Spleen (tissue), 11 donors: ENCODE data around the gene PCGF3. TPM values are rescaled to one million over a fixed set of nuclear protein-coding genes. Genes with fewer than 3 reads are reported as not detected.

Experiments used
- DNase-seq: peaks from one replicate; pipeline ENCODE4 v3.0.0-alpha.2; 2020
- H3K27ac ChIP-seq, 8 donors: fragments of 200-600 bp; sonication (generic) in 7 of 8; 1 replicate in 4 of 8; 2 replicates in 4 of 8; pipeline versions ENCODE4 v1.5.0 to v1.8.0; 2016 to 2021; ENCODE audit warnings: inconsistent platforms in 4 of 8, mild to moderate bottlenecking in 4 of 8, moderate library complexity in 1 of 8
- H3K27me3 ChIP-seq, 7 donors: fragments of 200-600 bp; sonication (generic) in 6 of 7; replicated peaks in 1 of 7; 1 replicate in 4 of 7; 2 replicates in 3 of 7; pipeline versions ENCODE4 v1.5.0 to v1.8.0; 2016 to 2021; ENCODE audit warnings: inconsistent platforms in 3 of 7, mild to moderate bottlenecking in 1 of 7
- H3K36me3 ChIP-seq, 6 donors: fragments of 200-600 bp; sonication (generic) in 5 of 6; 1 replicate in 4 of 6; 2 replicates in 2 of 6; pipeline versions ENCODE4 v1.5.0 to v1.8.0; 2016 to 2021; ENCODE audit warnings: inconsistent platforms in 2 of 6
- H3K4me1 ChIP-seq, 6 donors: fragments of 200-600 bp; sonication (generic) in 5 of 6; 1 replicate in 3 of 6; 2 replicates in 3 of 6; pipeline versions ENCODE4 v1.5.0 to v1.8.0; 2016 to 2021; ENCODE audit warnings: inconsistent platforms in 3 of 6
- H3K4me3 ChIP-seq, 8 donors: fragments of 200-600 bp; sonication (generic) in 7 of 8; 1 replicate in 4 of 8; 2 replicates in 4 of 8; pipeline versions ENCODE4 v1.5.0 to v1.8.0; 2016 to 2021; ENCODE audit warnings: inconsistent platforms in 4 of 8, mild to moderate bottlenecking in 4 of 8, moderate library complexity in 2 of 8
- H3K9me3 ChIP-seq, 8 donors: fragments of 200-600 bp; sonication (generic) in 7 of 8; 1 replicate in 4 of 8; 2 replicates in 4 of 8; pipeline versions ENCODE4 v1.5.0 to v1.8.0; 2016 to 2021; ENCODE audit warnings: inconsistent platforms in 4 of 8
- CTCF ChIP-seq, 11 experiments: fragments of 200-600 bp in 7 of 11; fragments of 450-650 bp in 4 of 11; sonication (generic) in 4 of 11; IDR thresholded peaks in 8 of 11; conservative IDR thresholded peaks in 3 of 11; 1 replicate in 7 of 11; 2 replicates in 4 of 11; pipeline versions ENCODE4 v1.4.0 to v1.8.0; 2016 to 2021; ENCODE audit warnings: antibody characterized with exemption in 11 of 11, inconsistent platforms in 4 of 11, mild to moderate bottlenecking in 1 of 11
- POLR2A ChIP-seq, 3 donors: fragments of 450-650 bp; IDR thresholded peaks; one replicate each; pipeline ENCODE4 v1.5.1; 2017; ENCODE audit warnings: antibody characterized with exemption in 3 of 3, mild to moderate bottlenecking in 1 of 3
- POLR2AphosphoS5 ChIP-seq, 3 donors: sonication (generic); formaldehyde crosslinking; IDR thresholded peaks; one replicate each; pipeline ENCODE4 v1.5.1; 2017; ENCODE audit warnings: antibody characterized with exemption in 3 of 3
- WGBS, 5 donors: extraction: QIAGEN DNeasy Blood & Tissue Kit in 3 of 5; methylation state at CpG; one replicate each; pipeline versions ENCODE4 v1.1.5 to v1.1.7; 2013 to 2018; 5-methylcytosine and 5-hydroxymethylcytosine counted together
- intact Hi-C: fragments of 100-400 bp; cut with DNase I; formaldehyde crosslinking; loops from one replicate; pipeline ENCODE4 v1.15.0; 2023; ENCODE audit warnings: low total_unique reads
- polyA plus RNA-seq, 3 donors: library from polyadenylated mRNA; stranded (reverse); fragments of 200-250 nt; gene quantifications; one replicate each; pipeline ENCODE4 v1.2.1, GENCODE V29; 2013
- total RNA-seq, 7 donors: library from RNA; depleted of rRNA in 3 of 7; stranded (reverse); fragments of >200 nt in 3 of 7; fragmentation: NEBNext Ultra II Directional in 4 of 7; extraction: Animal tissue kit (Norgen Biotek cat#: 25700) in 4 of 7; gene quantifications; one replicate each; pipeline versions ENCODE4 v1.1.0 to v1.2.1, GENCODE V29; 2016 to 2021
- donor health status: healthy with polysubstance abuse.
- donor health status: DM: no; HTN: no; CAD: no; lungs with moderate emphysema.
- donor health status: DM: no; HTN: no; CAD: no.
- donor health status: Bipolar disorder and iron deficiency.
- donor health status: healthy.
- donor health status: DM: no; HTN: no; CAD: no.
- donor health status: DM: yes; HTN: yes; CAD: no.

PCGF3 gene
- total and polyA plus RNA-seq, 10 donors = 29.7 to 102 (median 69.4) TPM

- peaks cover 0 to 17% (median 0%) of the 10 kb centered on the region in 6 donors for H3K36me3 ChIP-seq
- WGBS, 5 donors = 46 to 77% (median 69%) methylated on average over 6 to 21 of the region's 21 CpGs
- DNase-seq = peak; percentile 77
- H3K27me3 ChIP-seq = no peaks in the 10 kb centered on the region
- peak overlapping the region in 6 of 8 donors; percentile 13 to 90 (median 63) for H3K4me3 ChIP-seq
- H3K27ac ChIP-seq = peak overlapping the region in 3 of 8 donors; percentile 21 to 97 (median 32)
- TF ChIP-seq POLR2AphosphoS5 (IDR thresholded peaks at IDR 0.05) (no peak), CTCF (IDR thresholded peaks at IDR 0.05 in 8 of 11, conservative IDR thresholded peaks at IDR 0.05 in 3 of 11) (no peak), POLR2A (IDR thresholded peaks at IDR 0.05) (no peak)
- no peaks in the 10 kb centered on the region for H3K9me3 ChIP-seq
- H3K4me1 ChIP-seq = peaks cover 12 to 72% (median 42%) of the 10 kb centered on the region in 6 donors
- intact Hi-C loops = no loop called here
Measured at GRCh38 chr4:706834-707598, 1.4 kb downstream of the PCGF3 start.

GRCh38 chr4:707929-708630 is 2.4 kb downstream of the PCGF3 start:
- 74 to 87% (median 86%) methylated on average over 6 to 11 of the region's 11 CpGs for WGBS, 5 donors
- Histone ChIP-seq H3K4me3 (peak overlapping the region in 1 of 8 donors; percentile 26), H3K9me3 (no peaks in the 10 kb centered on the region), H3K27ac (peak overlapping the region in 3 of 8 donors; percentile 8 to 97 (median 40)), H3K27me3 (no peaks in the 10 kb centered on the region), H3K4me1 (peaks cover 12 to 83% (median 42%) of the 10 kb centered on the region in 6 donors), H3K36me3 (peaks cover 0 to 17% (median 0%) of the 10 kb centered on the region in 6 donors)
- DNase-seq = peak; percentile 74
- peak in 2 of 3 donors; percentile 11 to 20 for TF ChIP-seq POLR2AphosphoS5 (IDR thresholded peaks at IDR 0.05)
- TF ChIP-seq CTCF (IDR thresholded peaks at IDR 0.05 in 8 of 11, conservative IDR thresholded peaks at IDR 0.05 in 3 of 11) = no peak
- intact Hi-C loops = no loop called here

- no peaks in the 10 kb centered on the region for H3K27me3 ChIP-seq
- no peaks in the 10 kb centered on the region for H3K9me3 ChIP-seq
- H3K27ac ChIP-seq = peak overlapping the region in 3 of 8 donors; percentile 8 to 97 (median 40)
- H3K4me3 ChIP-seq = peak overlapping the region in 1 of 8 donors; percentile 26
- peaks cover 0 to 19% (median 0%) of the 10 kb centered on the region in 6 donors for H3K36me3 ChIP-seq
- H3K4me1 ChIP-seq = peaks cover 12 to 86% (median 42%) of the 10 kb centered on the region in 6 donors
- no peak for DNase-seq
- 54 to 70% (median 61%) methylated on average over 6 of the region's 6 CpGs for WGBS, 5 donors
- intact Hi-C loops = no loop called here
- TF ChIP-seq CTCF (IDR thresholded peaks at IDR 0.05 in 8 of 11, conservative IDR thresholded peaks at IDR 0.05 in 3 of 11) = no peak
- no peak for TF ChIP-seq POLR2A (IDR thresholded peaks at IDR 0.05)
- no peak for TF ChIP-seq POLR2AphosphoS5 (IDR thresholded peaks at IDR 0.05)
Measured at GRCh38 chr4:708631-708933, 3.0 kb downstream of the PCGF3 start.

GRCh38 chr4:709348-709747 is 3.7 kb downstream of the PCGF3 start:
- 77 to 99% (median 84%) methylated on average over 6 of the region's 6 CpGs for WGBS, 5 donors
- no peak for DNase-seq
- no peak for TF ChIP-seq POLR2AphosphoS5 (IDR thresholded peaks at IDR 0.05)
- TF ChIP-seq CTCF (IDR thresholded peaks at IDR 0.05 in 8 of 11, conservative IDR thresholded peaks at IDR 0.05 in 3 of 11) = no peak
- no peak for TF ChIP-seq POLR2A (IDR thresholded peaks at IDR 0.05)
- H3K4me1 ChIP-seq = peaks cover 12 to 88% (median 42%) of the 10 kb centered on the region in 6 donors
- H3K9me3 ChIP-seq = no peaks in the 10 kb centered on the region
- H3K4me3 ChIP-seq = peak overlapping the region in 1 of 8 donors; percentile 35
- H3K27ac ChIP-seq = peak overlapping the region in 4 of 8 donors; percentile 70 to 77 (median 71)
- H3K27me3 ChIP-seq = no peaks in the 10 kb centered on the region
- peaks cover 0 to 27% (median 3%) of the 10 kb centered on the region in 6 donors for H3K36me3 ChIP-seq
- intact Hi-C loops = no loop called here
